ENCODE measurements around the gene KCNE3. TPM values are rescaled to one million over a fixed set of nuclear protein-coding genes. Genes with fewer than 3 reads are reported as not detected.

Gene KCNE3
- total and polyA plus RNA-seq, 2 of the 13 experiments (the other 11 are each of a cell fraction or from before 2014, with no cell fraction given): 0.33 to 2.2 TPM

GRCh38 chr11:74492974-74493790 lies 25.8 kb upstream of the KCNE3 start, which contains the start of gene LIPT2 (continued):
- TF ChIP-seq ZFP90 (CRISPR knock-in tag; IDR thresholded peaks at IDR 0.05; ENCODE audit: borderline replicate concordance) (peak; percentile 56; the same call in 1 of the 2 replicates), ZBTB7A (CRISPR knock-in tag; IDR thresholded peaks at IDR 0.05) (peak; percentile 71; the same call in 1 of the 2 replicates), MEIS2 (CRISPR knock-in tag; IDR thresholded peaks at IDR 0.05) (peak; percentile 67), RXRA (CRISPR knock-in tag; IDR thresholded peaks at IDR 0.05) (0 out of 2 replicates have a peak, but pooled peaks have one; percentile 22), HNRNPL (IDR thresholded peaks at IDR 0.05; ENCODE audit: low read depth, low read length) (no peak), ZC3H13 (CRISPR knock-in tag; IDR thresholded peaks at IDR 0.05) (peak; percentile 87; the same call in 1 of the 2 replicates), ZNF672 (CRISPR knock-in tag; IDR thresholded peaks at IDR 0.05) (no peak), PRDM4 (CRISPR knock-in tag; IDR thresholded peaks at IDR 0.05; ENCODE audit: borderline replicate concordance) (no peak), RFX1 (IDR thresholded peaks at IDR 0.05) (no peak), RNF219 (CRISPR knock-in tag; IDR thresholded peaks at IDR 0.05) (no peak), SALL2 (CRISPR knock-in tag; IDR thresholded peaks at IDR 0.05) (peak; percentile 95), CC2D1A (CRISPR knock-in tag; IDR thresholded peaks at IDR 0.05) (no peak), MATR3 (CRISPR knock-in tag; IDR thresholded peaks at IDR 0.05) (no peak), ZNF44 (CRISPR knock-in tag; IDR thresholded peaks at IDR 0.05) (no peak), ZNF101 (CRISPR knock-in tag; IDR thresholded peaks at IDR 0.05; ENCODE audit: borderline replicate concordance, low read depth) (no peak), ZNF83 (CRISPR knock-in tag; IDR thresholded peaks at IDR 0.05; ENCODE audit: borderline replicate concordance) (peak; percentile 89)

Measured in HepG2 (cell line).